ENCODE data around the gene VAT1L. TPM values are rescaled to one million over a fixed set of nuclear protein-coding genes. Genes with fewer than 3 reads are reported as not detected.

VAT1L gene
- total RNA-seq, 1 experiment from 2014 or later, result 0.10 TPM

DNA sequence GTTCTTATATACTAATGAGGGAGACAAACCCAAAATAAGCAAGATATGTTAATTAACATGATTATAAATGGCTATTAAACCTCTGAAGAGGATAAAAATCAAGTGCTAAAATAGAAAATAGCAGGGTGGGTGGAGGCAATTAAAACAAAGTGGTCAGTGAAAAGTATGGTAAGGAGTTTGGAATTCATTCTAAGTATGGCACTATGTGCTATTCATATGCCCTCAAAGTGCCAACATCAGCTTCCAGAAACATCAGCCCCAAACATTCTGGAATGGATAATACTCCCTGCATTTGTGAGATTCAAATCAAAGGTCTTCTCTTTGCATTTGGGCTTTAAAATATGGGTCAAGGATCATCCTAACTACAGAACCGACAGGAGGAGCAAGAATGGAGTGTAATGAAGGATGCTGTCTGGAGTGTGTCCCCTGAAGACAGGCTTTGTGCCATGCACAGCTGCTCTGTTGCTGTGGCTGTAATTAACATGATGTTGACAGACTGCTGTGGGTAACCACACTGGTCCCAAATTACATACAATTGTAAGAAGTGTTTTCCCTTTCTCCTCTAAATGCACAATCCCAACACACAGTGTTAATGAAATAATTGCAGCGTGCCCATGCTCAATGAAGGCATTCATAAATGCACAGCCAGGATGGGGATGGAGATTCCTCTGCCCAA, 93.1 kb downstream of the VAT1L start:
- Histone ChIP-seq H2AFZ (ENCODE audit: low read depth, low read length, poor library complexity, severe bottlenecking) (no peak overlapping the region), H3K9me2 (ENCODE audit: insufficient read depth) (no peaks in the 10 kb centered on the region), H4K20me1 (ENCODE audit: insufficient read depth) (no peaks in the 10 kb centered on the region), H3K4me2 (ENCODE audit: low read length) (no peak overlapping the region), H3K27ac (ENCODE audit: low read depth, low read length) (no peak overlapping the region), H3K4me3 (replicated peaks in 1 of 2; ENCODE audit: low read depth in 1 of 2, low read length in 2 of 2) (no peak overlapping the region), H3K27me3 (ENCODE audit: insufficient read depth, low read length) (peaks cover 45% of the 10 kb centered on the region), H3K9me3 (ENCODE audit: control insufficient read depth in 1 of 2, insufficient read depth in 1 of 2, low read depth in 1 of 2, low read length in 2 of 2) (no peaks in the 10 kb centered on the region), H3K4me1 (ENCODE audit: control insufficient read depth in 1 of 2, insufficient read depth in 2 of 2, low read length in 2 of 2) (peaks cover 6 to 12% of the 10 kb centered on the region in 2 experiments), H3K79me2 (ENCODE audit: insufficient read depth, low read length) (no peaks in the 10 kb centered on the region), H3K36me3 (ENCODE audit: control insufficient read depth in 1 of 2, insufficient read depth in 2 of 2, low read length in 2 of 2) (no peaks in the 10 kb centered on the region), H3K9ac (ENCODE audit: low read length) (no peak overlapping the region)
- ChIA-PET RAD21 (ENCODE audit: low non-redundant PET in 1 of 2, low total read pairs in 2 of 2, uncharacterized antibody in 2 of 2, unreplicated experiment in 2 of 2) (no interaction called here), POLR2A (no interaction called here), CTCF (no interaction called here)
- no TSS peak for BruUV-seq (replicated peaks)
- intact Hi-C loops (cut with micrococcal nuclease), result no loop called here
- TF ChIP-seq EZH2 (IDR thresholded peaks at IDR 0.05), result no peak
- DNase-seq (ENCODE audit: low read depth, low spot score) (no peak), ATAC-seq (no peak)

DNA sequence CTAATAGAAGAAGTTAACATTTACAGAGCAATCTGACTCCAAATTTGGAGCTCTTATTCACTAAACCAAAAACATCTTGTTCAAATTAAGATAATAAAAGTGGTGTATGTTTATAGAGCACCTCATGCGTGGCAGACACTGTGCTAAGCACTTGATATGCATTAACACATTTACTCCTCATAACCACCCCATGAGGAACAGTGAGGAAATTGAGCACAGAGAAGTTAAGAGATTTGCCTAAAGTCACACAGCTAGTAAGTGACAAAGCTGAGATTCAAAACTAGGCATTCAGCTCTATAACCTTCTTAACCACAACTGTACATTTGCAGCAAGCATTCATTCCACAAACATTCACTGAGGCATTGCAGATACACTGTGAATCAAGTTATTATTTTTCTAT, 94.0 kb downstream of the VAT1L start:
- H4K20me1 ChIP-seq (ENCODE audit: insufficient read depth), result no peaks in the 10 kb centered on the region
- no peaks in the 10 kb centered on the region for H3K9me2 ChIP-seq (ENCODE audit: insufficient read depth)
- CTCF ChIA-PET, result no interaction called here
- RAD21 ChIA-PET (ENCODE audit: low non-redundant PET in 1 of 2, low total read pairs in 2 of 2, uncharacterized antibody in 2 of 2, unreplicated experiment in 2 of 2), result no interaction called here
- no peak for DNase-seq (ENCODE audit: low read depth, low spot score)
- no peak overlapping the region for H3K4me2 ChIP-seq (ENCODE audit: low read length)
- no TSS peak for BruUV-seq (replicated peaks)
- no peak for ATAC-seq
- no peak overlapping the region for H3K9ac ChIP-seq (ENCODE audit: low read length)
- H3K4me3 ChIP-seq (replicated peaks in 1 of 2; ENCODE audit: low read depth in 1 of 2, low read length in 2 of 2), result no peak overlapping the region
- no peak overlapping the region for H2AFZ ChIP-seq (ENCODE audit: low read depth, low read length, poor library complexity, severe bottlenecking)
- peaks cover 6 to 10% of the 10 kb centered on the region in 2 experiments for H3K4me1 ChIP-seq (ENCODE audit: control insufficient read depth in 1 of 2, insufficient read depth in 2 of 2, low read length in 2 of 2)
- POLR2A ChIA-PET, result no interaction called here
- H3K36me3 ChIP-seq (ENCODE audit: control insufficient read depth in 1 of 2, insufficient read depth in 2 of 2, low read length in 2 of 2), result no peaks in the 10 kb centered on the region
- TF ChIP-seq TCF7L2 (IDR thresholded peaks at IDR 0.05; ENCODE audit: borderline replicate concordance, extremely low read depth, insufficient read depth, insufficient read length), result no peak
- no peak for TF ChIP-seq ZFX (IDR thresholded peaks at IDR 0.05)
- no peak for TF ChIP-seq POLR2AphosphoS5 (IDR thresholded peaks at IDR 0.05; ENCODE audit: low read depth, low read length)
- TF ChIP-seq, protein P1, sequence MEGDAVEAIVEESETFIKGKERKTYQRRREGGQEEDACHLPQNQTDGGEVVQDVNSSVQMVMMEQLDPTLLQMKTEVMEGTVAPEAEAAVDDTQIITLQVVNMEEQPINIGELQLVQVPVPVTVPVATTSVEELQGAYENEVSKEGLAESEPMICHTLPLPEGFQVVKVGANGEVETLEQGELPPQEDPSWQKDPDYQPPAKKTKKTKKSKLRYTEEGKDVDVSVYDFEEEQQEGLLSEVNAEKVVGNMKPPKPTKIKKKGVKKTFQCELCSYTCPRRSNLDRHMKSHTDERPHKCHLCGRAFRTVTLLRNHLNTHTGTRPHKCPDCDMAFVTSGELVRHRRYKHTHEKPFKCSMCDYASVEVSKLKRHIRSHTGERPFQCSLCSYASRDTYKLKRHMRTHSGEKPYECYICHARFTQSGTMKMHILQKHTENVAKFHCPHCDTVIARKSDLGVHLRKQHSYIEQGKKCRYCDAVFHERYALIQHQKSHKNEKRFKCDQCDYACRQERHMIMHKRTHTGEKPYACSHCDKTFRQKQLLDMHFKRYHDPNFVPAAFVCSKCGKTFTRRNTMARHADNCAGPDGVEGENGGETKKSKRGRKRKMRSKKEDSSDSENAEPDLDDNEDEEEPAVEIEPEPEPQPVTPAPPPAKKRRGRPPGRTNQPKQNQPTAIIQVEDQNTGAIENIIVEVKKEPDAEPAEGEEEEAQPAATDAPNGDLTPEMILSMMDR (IDR thresholded peaks at IDR 0.05 in 2 of 3, conservative IDR thresholded peaks at IDR 0.05 in 1 of 3; ENCODE audit: borderline replicate concordance in 1 of 3, insufficient read depth in 1 of 3, low read depth in 2 of 3, low read length in 2 of 3), result no peak
- TF ChIP-seq CBX3 (IDR thresholded peaks at IDR 0.05; ENCODE audit: low read depth), result no peak
- peaks cover 50% of the 10 kb centered on the region for H3K27me3 ChIP-seq (ENCODE audit: insufficient read depth, low read length)
- no peak overlapping the region for H3K27ac ChIP-seq (ENCODE audit: low read depth, low read length)
- H3K79me2 ChIP-seq (ENCODE audit: insufficient read depth, low read length), result no peaks in the 10 kb centered on the region
- intact Hi-C loops (cut with micrococcal nuclease), result no loop called here
- H3K9me3 ChIP-seq (ENCODE audit: control insufficient read depth in 1 of 2, insufficient read depth in 1 of 2, low read depth in 1 of 2, low read length in 2 of 2), result no peaks in the 10 kb centered on the region
